CD4-positive, alpha-beta T cell treated with Interleukin-12 subunit alpha and Interleukin-12 subunit beta, for 1 hour (primary cell): ENCODE results near the gene DIS3L.
A peak's percentile ranks its signal among the peaks of the same experiment; 100 is the strongest.
"Not testable (repeated sequence)": the region's sequence is repeated elsewhere in the genome, so short reads cannot be mapped to it uniquely, and the experiment has no call there.

Experiments
- DNase-seq: peaks from one replicate; pipeline ENCODE4 v3.0.0-alpha.2; 2020

The DIS3L gene

DNA sequence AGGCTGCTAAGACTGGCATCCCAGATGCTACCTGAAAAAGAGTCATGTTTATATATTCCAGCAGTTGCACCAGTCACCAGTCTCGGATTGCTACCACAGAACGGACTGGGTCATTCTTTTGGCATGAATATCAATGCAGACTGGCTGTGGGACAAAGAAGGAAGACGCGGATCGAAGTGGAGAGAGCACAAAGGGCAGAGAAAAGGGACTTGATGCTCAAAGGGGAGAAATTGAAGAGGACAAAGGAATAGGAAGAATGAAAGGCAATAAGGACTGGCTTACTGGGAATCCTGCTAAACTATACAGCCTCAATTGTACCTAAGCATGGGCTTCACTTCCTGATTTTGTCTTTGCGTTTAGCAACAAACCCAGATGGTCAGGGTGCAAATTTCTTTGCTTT is 15.3 kb upstream of the DIS3L start:
- DNase-seq: no peak

DNA sequence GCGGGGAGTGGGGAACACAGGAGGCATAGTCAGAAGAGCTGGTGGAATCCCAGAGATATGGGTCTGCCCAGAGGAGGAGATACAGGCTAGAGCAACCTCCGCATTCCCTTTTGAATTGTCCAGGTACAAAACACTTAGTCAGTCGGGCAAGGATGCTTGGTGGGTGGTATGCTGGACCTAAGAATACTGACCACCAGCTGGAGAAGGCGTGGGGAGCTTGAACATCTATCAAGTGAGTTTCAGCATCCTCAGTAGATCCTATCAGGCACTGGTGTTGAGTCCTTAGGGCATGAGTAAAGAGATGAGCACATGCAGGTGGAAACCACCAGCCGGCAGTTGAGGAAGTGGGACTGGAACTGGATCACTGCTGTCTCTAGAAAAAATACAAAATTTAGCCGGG is 14.7 kb upstream of the DIS3L start:
- no peak for DNase-seq

DNA sequence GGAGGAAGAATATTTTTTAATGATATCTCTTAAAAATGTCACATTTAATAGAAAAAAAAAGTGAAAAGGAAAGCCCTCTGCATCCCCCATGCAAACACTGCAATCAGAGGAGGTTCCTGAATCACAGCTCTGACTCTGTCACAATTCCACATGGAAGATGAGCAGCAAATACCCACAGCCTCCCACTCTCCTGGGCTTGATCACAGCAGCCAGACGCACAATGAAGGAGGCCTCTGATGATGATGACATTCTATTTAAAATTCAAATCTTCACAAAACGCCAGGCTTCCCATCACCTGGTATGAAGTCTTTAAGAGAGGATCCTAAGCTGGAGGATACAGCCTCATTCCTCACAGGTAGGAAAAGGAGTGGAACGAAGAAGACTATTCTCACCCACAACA is 9.1 kb upstream of the DIS3L start:
- no peak for DNase-seq

DNA sequence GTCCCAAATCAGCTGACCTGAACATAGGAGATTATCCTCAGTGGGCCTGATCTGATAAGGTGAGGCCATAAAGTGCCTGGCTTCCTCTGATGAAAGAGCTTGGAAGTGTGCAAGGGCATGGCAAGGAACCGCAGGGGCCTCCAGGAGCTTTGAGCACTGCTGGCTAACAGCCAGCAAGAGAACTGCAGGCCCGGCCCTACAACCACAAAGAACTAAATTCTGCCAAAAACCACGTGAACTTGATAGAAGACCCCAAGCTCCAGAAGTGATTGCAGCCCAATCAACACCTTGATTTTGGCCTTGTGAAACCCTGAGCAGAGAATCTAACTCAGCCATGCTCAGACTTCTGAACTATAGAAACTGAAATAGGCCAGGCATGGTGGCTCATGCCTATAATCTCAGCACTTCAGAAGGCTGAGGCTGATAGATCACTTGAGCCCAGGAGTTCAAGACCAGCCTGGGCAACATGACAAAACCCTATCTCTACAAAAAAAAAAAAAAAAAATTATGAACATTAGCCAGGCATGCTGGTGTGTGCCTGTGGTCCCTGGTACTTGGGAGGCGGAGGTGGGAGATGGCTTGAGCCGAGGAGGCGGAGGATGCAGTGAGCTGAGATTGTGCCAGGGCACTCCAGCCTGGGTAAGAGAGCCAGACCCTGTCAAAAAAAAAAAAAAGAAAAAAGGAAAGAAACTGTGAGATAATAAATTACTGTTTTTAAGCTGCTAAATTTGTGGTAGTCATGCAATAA is 7.7 kb upstream of the DIS3L start:
- DNase-seq: no peak

DNA sequence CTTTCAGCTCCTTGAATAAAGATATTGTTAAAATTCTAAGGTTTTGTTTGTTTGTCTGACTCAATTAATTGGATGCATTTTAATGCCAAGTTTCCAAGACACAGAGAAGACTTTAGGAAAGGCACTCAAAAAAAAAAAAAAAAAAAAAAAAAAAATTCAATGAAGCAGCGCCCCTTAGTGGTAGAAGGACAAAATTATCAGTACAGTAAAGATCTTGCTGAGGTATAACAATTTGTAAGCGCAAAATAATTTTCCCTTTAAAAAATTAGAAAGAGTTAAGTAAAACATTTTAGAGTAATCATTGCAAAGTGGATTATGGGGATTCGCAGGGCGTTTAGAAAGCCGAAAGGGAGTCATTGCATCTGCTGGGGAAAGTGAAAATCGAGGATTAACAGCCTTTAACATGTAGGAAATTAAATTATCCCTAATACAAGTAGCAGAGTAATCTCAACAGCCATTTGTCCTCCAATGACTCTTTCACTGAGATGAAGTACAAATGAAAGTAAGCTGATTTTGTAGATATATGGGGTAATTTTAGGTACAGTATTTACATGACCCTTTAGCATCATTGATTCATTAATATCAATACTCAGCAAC is 5.8 kb upstream of the DIS3L start:
- peak; percentile 29 for DNase-seq

DNA sequence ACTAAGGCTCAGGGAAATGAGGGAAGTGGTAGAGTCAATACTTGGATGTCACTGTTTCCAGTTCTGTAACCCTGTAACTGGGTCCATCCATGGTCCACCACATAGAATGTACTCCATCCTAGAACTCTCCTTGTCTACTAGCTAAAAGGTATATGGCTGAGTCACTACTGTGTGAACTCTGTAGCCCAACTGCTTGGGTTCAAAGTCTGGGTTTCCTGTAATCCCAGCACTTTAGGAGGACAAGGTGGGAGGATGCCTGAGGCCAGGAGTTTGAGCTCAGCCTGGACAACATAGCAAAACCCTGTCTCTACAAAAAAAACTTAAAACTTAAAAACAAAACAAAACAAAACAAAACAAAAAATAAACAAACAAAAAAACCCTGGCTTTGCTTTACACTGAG is 5.3 kb upstream of the DIS3L start:
- no peak for DNase-seq

DNA sequence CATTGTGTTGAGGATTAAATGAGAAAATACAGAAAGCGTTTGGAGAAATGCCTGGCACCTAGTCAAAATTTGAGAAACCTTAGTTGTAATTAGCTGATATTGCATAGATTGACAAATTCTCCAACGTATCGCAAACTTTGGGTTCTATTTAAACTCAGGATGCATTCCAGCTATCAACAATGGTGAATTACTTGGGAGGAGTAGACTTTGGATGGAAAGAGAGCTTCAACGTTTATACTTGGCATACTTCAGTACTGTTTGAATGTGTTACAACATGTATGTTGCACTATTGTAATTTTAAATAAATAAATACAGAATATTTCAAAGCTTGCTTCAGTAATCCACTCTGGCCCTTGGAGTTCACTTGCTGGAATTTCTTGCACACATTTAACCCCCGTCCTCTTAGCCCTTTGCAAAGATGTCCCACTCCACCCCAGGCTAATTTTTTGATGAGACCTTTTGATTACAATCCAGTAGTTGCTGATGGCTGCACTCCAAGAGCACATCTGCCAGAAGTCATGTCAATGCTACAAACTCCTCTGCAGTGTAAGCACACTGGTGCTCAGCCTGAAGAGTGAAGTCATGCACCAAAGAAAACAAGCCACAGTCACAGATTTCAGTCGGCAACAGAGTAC is 4.7 kb upstream of the DIS3L start:
- DNase-seq: no peak

DNA sequence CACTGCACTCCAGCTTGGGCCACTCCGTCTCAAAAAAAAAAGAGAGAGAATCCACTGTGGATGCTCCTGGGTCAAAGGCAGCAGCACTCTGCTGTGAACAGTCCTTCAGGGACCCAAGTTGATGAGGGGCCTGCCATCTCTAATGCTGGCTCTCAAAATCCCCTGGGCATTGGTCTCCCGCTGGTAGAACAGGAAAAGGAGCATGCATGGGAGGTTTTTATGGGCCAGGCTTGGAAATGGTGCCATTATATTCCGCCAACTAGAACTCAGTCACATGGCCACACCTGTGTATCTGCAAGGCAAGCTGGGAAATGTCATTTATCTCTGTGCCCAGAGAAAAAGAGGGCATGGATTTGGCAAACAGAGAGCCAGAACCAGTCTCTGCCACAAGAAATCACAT is 3.4 kb upstream of the DIS3L start:
- no peak for DNase-seq

DNA sequence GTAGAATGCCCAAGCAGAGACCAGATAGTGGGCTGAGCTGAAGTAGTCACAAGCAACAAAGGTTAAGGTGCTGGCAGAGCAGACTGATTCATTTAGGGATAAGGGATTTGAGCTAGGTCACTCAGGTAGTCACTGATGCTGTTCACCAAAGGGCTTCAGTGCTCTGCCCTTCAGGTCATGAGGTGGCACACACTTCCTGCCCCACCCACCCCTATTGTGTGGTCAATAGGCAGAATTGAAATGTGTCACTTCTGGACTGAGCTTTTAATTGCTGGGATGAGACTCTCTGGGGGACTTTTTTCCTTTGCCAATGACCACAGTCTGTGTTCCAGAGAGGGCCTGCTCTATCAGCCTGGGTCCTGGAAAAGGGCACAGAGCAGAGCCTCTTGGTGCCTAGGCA is 2.9 kb upstream of the DIS3L start:
- no peak for DNase-seq

DNA sequence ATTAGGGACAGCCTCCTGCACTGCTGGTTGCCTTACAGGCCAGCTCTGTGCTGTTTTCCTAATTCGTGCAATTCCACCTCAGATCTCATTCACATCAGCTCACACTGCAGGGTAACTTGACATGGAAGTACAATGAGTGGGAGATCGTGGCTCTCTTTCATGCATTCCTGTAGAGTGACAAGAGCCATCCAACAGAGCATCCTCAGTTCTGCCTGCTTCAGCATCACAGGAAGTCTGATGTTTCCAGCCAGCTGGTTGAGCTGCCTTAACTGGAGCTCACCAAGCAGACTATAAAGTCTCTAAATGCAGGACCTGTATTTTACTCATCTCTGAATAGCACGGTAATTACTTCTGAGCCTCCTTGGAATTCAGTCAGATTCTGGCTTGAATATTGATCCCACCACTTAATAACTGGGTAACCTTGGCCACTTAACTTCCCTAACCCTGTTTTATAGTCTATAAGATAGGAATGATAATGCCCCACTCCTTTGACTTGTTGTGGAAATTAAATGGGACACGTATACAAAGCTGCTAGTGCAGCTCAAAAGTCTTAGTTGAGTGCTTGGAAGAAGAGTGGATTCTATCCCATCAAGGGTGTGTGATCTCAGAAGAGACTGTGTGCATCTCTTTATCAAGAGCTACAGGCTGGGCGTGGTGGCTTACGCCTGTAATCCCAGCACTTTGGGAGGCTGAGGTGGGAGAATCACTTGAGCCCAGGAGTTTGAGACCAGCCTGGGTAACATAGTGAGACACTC is 1.4 kb upstream of the DIS3L start:
- no peak for DNase-seq

DNA sequence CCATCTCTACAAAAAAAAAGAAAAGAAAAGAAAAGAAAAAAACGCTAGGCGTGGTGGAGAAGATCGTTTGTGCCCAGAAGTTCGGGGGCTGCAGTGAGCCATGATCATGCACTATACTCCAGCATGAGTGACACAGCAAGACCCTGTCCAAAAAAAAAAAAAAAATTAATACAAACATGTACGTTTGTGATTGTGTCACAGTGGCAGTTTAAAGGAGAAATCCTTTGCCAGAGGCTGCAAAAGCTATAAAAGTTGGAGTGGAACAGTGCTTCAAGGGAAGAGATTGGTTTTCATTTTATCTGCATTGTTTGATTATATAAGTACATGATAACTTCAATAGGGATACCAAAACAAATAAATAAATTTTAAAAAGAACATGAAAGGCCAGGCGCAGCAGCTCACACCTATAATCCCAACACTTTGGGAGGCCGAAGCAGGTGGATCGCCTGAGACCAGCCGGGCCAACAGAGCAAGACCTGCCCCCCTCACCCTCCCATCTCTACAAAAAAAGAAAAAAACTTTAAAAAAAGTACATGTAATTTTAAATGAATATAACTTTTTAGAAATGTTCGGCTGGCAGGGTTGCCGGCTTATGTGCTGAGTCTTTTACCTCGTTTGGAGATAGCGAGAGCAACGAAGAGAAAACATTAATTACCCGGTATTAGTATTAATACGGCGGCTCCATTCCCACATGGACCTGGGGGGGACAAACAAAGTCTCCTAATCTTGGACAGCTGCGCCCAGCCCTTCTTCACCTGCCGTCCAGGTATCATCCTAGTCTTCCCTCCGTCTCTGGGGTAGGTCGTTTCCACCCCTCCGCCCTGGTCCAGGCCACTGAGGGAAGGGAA is 573 bp upstream of the DIS3L start:
- no peak for DNase-seq

DNA sequence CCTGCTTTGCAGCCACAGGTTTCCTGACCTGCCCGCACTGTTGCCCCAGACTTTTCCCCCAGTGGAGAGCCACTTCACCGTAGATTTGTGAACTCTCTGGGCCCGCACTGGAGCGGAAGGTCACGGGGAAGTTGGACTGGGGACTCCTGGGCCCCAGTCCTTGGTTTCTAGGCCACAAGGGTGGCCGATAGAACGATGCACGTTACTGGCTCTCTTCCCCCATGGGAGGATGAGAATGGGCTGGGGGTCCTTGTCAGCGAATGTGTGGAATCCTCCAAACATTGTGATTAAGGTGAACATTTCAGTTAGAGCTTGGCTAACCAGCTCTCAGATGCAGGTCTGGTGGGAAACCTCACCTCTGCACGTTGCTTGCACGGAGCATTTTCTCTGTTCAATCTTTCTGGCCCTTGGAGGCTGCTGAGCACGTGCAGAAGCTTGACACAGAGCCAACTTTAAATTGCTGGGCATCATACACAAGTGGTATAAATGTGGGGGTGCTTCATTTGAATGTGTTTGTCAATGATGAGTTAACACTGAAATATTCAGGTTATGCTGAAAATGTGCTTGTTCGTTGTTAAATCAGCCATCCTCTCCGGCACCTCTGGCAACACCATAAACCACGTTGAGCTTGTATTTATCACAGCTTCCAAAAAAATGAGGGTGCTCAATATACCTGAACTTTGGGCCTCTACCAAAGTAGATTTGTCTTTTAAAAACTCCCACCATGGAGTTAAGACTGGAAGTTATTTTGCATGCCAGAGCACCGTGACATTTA is 976 bp downstream of the DIS3L start:
- peak; percentile 15 for DNase-seq

DNA sequence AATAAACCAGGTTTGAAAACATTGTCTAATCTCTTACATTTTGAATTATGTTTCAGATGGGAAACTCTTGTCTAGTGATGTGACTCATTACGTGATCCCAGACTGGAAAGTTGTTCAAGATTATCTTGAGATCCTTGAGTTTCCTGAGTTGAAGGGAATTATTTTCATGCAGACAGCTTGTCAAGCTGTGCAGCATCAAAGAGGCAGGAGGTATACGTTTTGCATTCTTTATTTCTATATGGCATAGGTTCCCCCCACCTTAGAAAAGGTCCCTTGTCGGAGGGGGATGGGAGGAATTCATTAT is 1.5 kb downstream of the DIS3L start:
- DNase-seq: no peak

DNA sequence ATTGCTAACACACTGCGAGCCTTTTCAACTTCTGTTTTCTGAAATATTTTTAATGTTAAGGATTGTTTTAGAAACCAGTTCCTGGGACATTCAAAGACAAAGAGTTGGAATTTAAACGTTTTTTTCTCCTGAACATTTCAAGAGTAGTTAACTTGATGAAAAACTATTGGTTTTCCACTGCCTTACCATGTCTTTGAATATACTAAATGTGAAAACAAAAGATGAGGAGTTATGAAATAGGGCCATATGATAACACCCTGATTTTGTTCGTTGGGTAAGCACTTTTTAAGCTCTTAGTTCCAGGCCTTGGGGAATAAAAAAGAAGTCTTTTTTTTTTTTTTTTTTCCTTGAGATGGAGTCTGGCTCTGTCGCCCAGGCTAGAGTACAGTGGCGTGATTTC is 2.8 kb downstream of the DIS3L start:
- no peak for DNase-seq

DNA sequence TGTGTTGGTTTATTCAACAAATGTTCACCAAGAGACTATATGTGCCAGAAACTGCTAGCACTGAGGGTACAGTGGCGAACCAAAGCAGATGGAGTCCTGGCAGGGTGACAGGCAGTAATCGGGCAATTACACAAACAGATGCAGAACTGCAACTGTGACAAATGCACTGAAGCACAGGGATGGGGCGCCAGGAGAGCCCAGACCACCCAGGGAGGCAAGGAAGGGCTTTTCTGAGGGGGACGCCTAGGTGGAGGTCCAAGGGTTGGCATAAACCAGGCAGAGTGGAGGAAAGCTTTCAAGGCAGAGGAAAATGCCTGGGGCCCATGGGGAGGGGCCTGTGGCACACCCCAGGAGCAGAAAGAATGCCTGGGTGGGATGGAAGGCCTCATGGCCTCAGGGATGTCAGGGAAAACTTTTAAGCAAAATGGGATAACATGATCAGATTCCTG is 5.5 kb downstream of the DIS3L start:
- no peak for DNase-seq

DNA sequence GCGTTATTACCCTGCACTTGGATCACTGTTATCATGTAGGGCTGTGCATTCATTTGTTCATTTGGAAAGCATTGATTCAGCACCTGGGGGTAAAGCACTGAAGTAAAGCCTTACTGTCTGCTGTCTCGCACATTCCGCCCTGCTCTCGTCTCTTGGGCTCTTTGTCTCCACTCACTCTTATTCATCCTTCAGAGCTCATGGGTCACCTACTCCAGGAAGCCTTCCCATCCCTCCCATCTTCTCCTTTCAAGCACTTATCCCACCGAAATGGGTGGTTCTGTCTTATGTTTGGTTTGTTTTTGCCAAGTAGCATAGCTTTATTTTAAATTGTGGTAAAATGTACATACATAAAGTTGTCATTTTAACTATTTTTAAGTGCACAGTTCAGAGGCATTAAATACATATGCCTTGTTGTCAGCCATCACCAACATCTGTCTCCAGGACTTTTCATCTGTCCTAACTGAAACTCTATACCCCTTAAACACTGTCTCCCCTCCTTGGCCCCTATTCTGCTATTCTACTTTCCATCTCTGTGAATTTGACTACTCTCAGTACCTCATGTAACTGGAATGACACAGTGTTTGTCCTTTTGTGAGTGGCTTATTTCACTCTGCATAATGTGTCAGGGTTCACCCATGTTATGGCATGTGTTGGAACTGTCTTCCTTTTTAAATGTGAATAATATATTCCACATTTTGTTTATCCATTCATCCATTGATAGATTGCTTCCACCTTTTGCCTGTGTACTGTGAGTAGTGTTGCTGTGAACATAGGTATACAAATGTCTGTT is 9.3 kb downstream of the DIS3L start:
- DNase-seq: no peak

DNA sequence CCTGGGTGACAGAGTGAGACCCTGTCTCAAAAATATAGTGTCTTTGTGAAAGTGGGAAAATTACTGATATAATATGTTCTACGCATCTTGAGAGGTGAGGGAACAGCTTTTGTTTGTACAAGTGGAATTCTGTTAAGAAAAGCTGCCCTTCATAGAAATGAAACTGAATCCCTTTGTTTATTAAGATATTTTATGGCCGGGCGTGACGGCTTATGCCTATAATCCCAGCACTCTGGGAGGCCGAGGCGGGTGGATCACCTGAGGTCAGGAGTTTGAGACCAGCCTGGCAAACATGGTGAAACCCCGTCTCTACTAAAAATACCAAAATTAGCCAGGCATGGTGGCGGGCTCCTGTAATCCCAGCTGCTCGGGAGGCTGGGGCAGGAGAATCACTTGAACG is 11.1 kb downstream of the DIS3L start:
- not testable (repeated sequence) for DNase-seq

DNA sequence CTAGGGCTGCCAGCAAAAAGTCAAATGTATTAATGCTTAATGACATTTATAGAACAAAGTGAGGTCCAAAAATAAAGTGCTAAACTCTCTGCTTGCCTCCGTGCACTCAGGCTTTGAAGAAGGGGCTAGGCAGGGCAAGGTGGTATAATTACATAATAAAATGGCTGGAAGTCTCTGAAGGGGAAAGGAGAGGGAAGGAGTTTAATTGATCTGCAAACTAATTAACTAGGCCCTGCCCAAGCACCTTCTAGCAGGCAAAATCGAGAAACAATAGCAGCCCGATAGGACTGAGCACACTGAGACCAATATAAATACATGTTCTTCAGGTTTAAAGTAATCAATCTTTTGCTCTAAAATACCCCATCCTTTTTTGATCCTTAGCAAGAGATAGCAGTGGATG is 13.0 kb downstream of the DIS3L start:
- DNase-seq: no peak

DNA sequence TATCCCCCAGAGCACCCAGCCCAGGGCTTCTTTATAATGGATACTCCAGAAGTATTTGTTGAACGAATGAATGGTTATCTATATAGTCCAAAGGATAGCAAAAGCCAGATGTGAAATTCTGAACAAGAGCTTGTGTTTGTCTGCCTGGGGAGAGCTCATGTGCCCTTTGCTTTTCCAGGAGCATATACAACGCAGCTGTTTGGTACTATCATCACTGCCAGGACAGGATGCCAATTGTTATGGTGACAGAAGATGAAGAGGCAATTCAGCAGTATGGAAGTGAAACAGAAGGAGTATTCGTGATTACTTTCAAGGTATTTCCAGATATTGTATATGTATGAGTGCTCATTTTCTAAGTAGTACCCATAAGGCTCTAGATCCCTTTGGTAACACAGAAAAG is 15.2 kb downstream of the DIS3L start:
- no peak for DNase-seq

DNA sequence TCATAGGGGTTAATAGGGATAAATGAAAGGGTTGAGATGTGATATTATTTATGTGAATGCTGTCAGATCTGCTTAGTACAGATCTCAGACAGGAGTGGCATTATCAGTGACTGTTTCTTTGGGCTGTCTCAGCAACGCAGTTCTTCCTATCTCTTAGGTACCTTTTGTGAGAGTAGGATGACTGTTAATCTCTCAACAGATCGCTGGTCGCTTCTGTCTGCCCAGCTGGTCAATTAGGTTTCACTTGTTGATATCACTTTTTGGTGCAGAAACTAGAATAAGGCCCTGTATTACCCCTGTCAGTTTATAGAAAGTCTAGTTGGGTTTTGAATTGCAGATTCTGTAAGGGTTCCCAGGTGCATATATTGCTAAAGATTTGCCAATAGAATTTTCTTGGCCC is 16.5 kb downstream of the DIS3L start:
- no peak for DNase-seq

DNA sequence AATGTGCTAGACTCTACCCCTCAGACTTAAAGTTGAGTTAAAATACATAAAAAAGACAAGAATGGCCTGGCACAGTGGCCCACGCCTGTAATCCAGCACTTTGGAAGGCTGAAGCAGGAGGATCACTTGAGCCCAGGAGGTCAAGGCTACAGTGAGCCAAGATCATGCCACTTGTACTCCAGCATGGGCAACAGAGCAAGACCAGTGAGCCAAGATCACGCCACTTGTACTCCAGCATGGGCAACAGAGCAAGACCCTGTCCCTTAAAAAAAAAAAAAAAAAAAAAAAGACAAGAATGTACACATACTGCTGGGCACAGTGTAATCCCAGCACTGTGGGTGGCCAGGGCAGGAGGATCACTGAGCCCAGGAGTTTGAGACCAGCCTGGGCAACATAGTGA is 17.4 kb downstream of the DIS3L start:
- no peak for DNase-seq
